ENCODE data around the gene GUCY1B1. TPM values are rescaled to one million over a fixed set of nuclear protein-coding genes. Genes with fewer than 3 reads are reported as not detected.

Gene GUCY1B1
- total and polyA plus RNA-seq, 4 donors: 22.6 to 63.7 (median 51.4) TPM

- no peak for DNase-seq (ENCODE audit: low read depth in 4 of 6, low spot score in 6 of 6)
- H3K9me3 ChIP-seq (ENCODE audit: control insufficient read depth, insufficient read depth, low read length): no peaks in the 10 kb centered on the region
- no peaks in the 10 kb centered on the region for H3K27me3 ChIP-seq (ENCODE audit: control insufficient read depth, insufficient read depth, low read length)
- no peaks in the 10 kb centered on the region for H3K4me1 ChIP-seq (ENCODE audit: control insufficient read depth, insufficient read depth, low read length)
- no peaks in the 10 kb centered on the region for H3K36me3 ChIP-seq (ENCODE audit: control insufficient read depth, insufficient read depth, low read length)
- H3K4me3 ChIP-seq (ENCODE audit: low read depth, low read length): no peak overlapping the region
- H3K27ac ChIP-seq (ENCODE audit: low read depth, low read length): no peak overlapping the region
Observed at GRCh38 chr4:155842080-155842479, 83.3 kb downstream of the GUCY1B1 start.

GRCh38 chr4:155846929-155847328, 88.1 kb downstream of the GUCY1B1 start:
- Histone ChIP-seq H3K9me3 (ENCODE audit: control insufficient read depth, insufficient read depth, low read length) (peaks cover 3% of the 10 kb centered on the region), H3K36me3 (ENCODE audit: control insufficient read depth, insufficient read depth, low read length) (no peaks in the 10 kb centered on the region), H3K27ac (ENCODE audit: low read depth, low read length) (no peak overlapping the region), H3K4me1 (ENCODE audit: control insufficient read depth, insufficient read depth, low read length) (no peaks in the 10 kb centered on the region), H3K27me3 (ENCODE audit: control insufficient read depth, insufficient read depth, low read length) (no peaks in the 10 kb centered on the region), H3K4me3 (ENCODE audit: low read depth, low read length) (no peak overlapping the region)
- DNase-seq (ENCODE audit: low read depth in 4 of 6, low spot score in 6 of 6): no peak

DNA sequence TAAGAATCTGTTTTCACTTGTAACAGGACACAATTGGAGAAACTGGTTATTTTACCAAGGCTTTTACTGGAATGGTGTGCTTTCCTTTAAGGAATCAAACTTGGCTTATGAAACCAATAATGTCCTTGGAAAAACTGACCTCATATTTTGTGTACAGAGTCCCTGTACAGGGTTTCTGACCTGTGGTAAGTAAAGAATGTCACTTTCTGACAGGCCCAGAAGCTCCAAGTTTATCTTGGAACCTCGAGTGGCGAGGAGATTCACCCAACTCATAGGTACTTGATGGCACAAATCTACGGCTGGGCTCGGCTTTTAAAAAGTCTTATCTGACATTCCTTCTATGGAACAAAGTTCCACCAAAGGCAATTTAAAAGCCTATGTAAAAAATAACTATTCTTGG, 90.2 kb downstream of the GUCY1B1 start:
- no peak overlapping the region for H3K27ac ChIP-seq (ENCODE audit: low read depth, low read length)
- H3K27me3 ChIP-seq (ENCODE audit: control insufficient read depth, insufficient read depth, low read length): no peaks in the 10 kb centered on the region
- WGBS (ENCODE audit: insufficient coverage): no CpG with 5 or more reads among the region's 4 CpGs
- H3K4me1 ChIP-seq (ENCODE audit: control insufficient read depth, insufficient read depth, low read length): no peaks in the 10 kb centered on the region
- H3K9me3 ChIP-seq (ENCODE audit: control insufficient read depth, insufficient read depth, low read length): peaks cover 3% of the 10 kb centered on the region
- no peaks in the 10 kb centered on the region for H3K36me3 ChIP-seq (ENCODE audit: control insufficient read depth, insufficient read depth, low read length)
- DNase-seq (ENCODE audit: low read depth in 4 of 6, low spot score in 6 of 6): no peak
- H3K4me3 ChIP-seq (ENCODE audit: low read depth, low read length): no peak overlapping the region

DNA sequence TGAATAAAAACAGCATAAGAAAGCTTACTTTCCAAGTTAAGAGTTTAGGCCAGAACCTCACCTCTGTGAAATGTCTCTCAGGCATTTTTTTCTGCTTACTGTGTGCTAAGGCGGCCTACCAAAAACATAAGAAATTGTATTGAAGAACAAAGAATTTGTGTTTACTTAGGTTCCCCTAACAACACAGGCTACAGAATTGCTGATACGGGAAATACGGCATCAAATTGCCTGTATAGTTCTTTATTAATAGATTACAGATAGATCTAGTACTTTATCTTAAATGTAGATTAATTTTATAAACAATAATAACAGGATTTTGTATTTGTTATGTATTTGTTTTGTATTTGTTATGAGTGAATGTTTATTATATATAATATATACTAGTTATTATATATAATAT, 94.4 kb downstream of the GUCY1B1 start:
- no peaks in the 10 kb centered on the region for H3K4me1 ChIP-seq (ENCODE audit: control insufficient read depth, insufficient read depth, low read length)
- no peaks in the 10 kb centered on the region for H3K27me3 ChIP-seq (ENCODE audit: control insufficient read depth, insufficient read depth, low read length)
- H3K9me3 ChIP-seq (ENCODE audit: control insufficient read depth, insufficient read depth, low read length): peaks cover 3% of the 10 kb centered on the region
- no CpG with 5 or more reads among the region's 3 CpGs for WGBS (ENCODE audit: insufficient coverage)
- no peak overlapping the region for H3K4me3 ChIP-seq (ENCODE audit: low read depth, low read length)
- no peak overlapping the region for H3K27ac ChIP-seq (ENCODE audit: low read depth, low read length)
- no peak for DNase-seq (ENCODE audit: low read depth in 4 of 6, low spot score in 6 of 6)
- no peaks in the 10 kb centered on the region for H3K36me3 ChIP-seq (ENCODE audit: control insufficient read depth, insufficient read depth, low read length)

GRCh38 chr4:155854582-155855226, 95.9 kb downstream of the GUCY1B1 start:
- Histone ChIP-seq H3K9me3 (ENCODE audit: control insufficient read depth, insufficient read depth, low read length) (no peaks in the 10 kb centered on the region), H3K27me3 (ENCODE audit: control insufficient read depth, insufficient read depth, low read length) (no peaks in the 10 kb centered on the region), H3K4me1 (ENCODE audit: control insufficient read depth, insufficient read depth, low read length) (no peaks in the 10 kb centered on the region), H3K4me3 (ENCODE audit: low read depth, low read length) (no peak overlapping the region), H3K27ac (ENCODE audit: low read depth, low read length) (no peak overlapping the region), H3K36me3 (ENCODE audit: control insufficient read depth, insufficient read depth, low read length) (no peaks in the 10 kb centered on the region)
- DNase-seq (ENCODE audit: low read depth in 4 of 6, low spot score in 6 of 6): peak in 1 of 6 donors; percentile 1
- WGBS (ENCODE audit: insufficient coverage): 86% methylated on average over 1 of the region's 6 CpGs

- WGBS (ENCODE audit: insufficient coverage): no CpG with 5 or more reads among the region's 2 CpGs
- no peak overlapping the region for H3K27ac ChIP-seq (ENCODE audit: low read depth, low read length)
Observed at GRCh38 chr4:155855897-155856296, 97.1 kb downstream of the GUCY1B1 start.

More at GRCh38 chr4:155855897-155856296, 97.1 kb downstream of the GUCY1B1 start:
- Histone ChIP-seq H3K36me3 (ENCODE audit: control insufficient read depth, insufficient read depth, low read length) (no peaks in the 10 kb centered on the region), H3K27me3 (ENCODE audit: control insufficient read depth, insufficient read depth, low read length) (no peaks in the 10 kb centered on the region), H3K4me3 (ENCODE audit: low read depth, low read length) (no peak overlapping the region), H3K9me3 (ENCODE audit: control insufficient read depth, insufficient read depth, low read length) (no peaks in the 10 kb centered on the region), H3K4me1 (ENCODE audit: control insufficient read depth, insufficient read depth, low read length) (no peaks in the 10 kb centered on the region)
- DNase-seq (ENCODE audit: low read depth in 4 of 6, low spot score in 6 of 6): no peak

Other genes with a start within 250 kb of the GUCY1B1 start
- gene GUCY1A1, start 92.2 kb upstream of the GUCY1B1 start, total RNA-seq: 10 to 100 TPM; 83.2 to 84.7 TPM
- gene GUCY1A1, start 92.2 kb upstream of the GUCY1B1 start, polyA plus RNA-seq (ENCODE audit: insufficient read length in 2 of 2): 10 to 100 TPM; 23.3 to 34.5 TPM
- not detected for gene ASIC5, start 107.3 kb downstream of the GUCY1B1 start, total RNA-seq
- gene ASIC5, start 107.3 kb downstream of the GUCY1B1 start, polyA plus RNA-seq (ENCODE audit: insufficient read length in 2 of 2): not detected
- gene TDO2, start 144.7 kb downstream of the GUCY1B1 start, total RNA-seq: under 1 TPM; 0.50 TPM
- gene TDO2, start 144.7 kb downstream of the GUCY1B1 start, polyA plus RNA-seq (ENCODE audit: insufficient read length in 2 of 2): under 1 TPM; 0.15 to 0.79 TPM
- gene CTSO, start 194.8 kb downstream of the GUCY1B1 start, total RNA-seq: 10 to 100 TPM; 24.2 to 38.3 TPM
- gene CTSO, start 194.8 kb downstream of the GUCY1B1 start, polyA plus RNA-seq (ENCODE audit: insufficient read length in 2 of 2): 10 to 100 TPM; 18.2 to 19.8 TPM